Activated CD4-positive, alpha-beta T cell treated with anti-CD3 and anti-CD28 coated beads, Interleukin-10, Interleukin-2, amounts not matched to agents 100 ng/mL and 50 ng/mL, durations not matched to agents 16 hours and 8 hours (primary cell): Measurements from ENCODE around the gene JAZF1.
"Not testable (repeated sequence)": the region's sequence is repeated elsewhere in the genome, so short reads cannot be mapped to it uniquely, and the experiment has no call there.

Experiments
- DNase-seq: peaks from one replicate; pipeline ENCODE4 v3.0.0-alpha.2; 2020

JAZF1 gene

GRCh38 chr7:27897001-27897400, 283.6 kb downstream of the JAZF1 start:
- DNase-seq = no peak

GRCh38 chr7:27895551-27895950, 285.0 kb downstream of the JAZF1 start:
- DNase-seq = no peak

- DNase-seq = peak; percentile 68
These were observed 290.3 kb downstream of the JAZF1 start for GRCh38 chr7:27890205-27890849.

- DNase-seq = no peak
These were observed 290.8 kb downstream of the JAZF1 start for GRCh38 chr7:27889800-27890199.

GRCh38 chr7:27888736-27889135, 291.9 kb downstream of the JAZF1 start:
- no peak for DNase-seq

GRCh38 chr7:27886710-27887109, 293.9 kb downstream of the JAZF1 start:
- not testable (repeated sequence) for DNase-seq

GRCh38 chr7:27885652-27886051, 294.9 kb downstream of the JAZF1 start:
- no peak for DNase-seq

- DNase-seq = no peak
These were observed 296.9 kb downstream of the JAZF1 start for GRCh38 chr7:27883696-27884095.

GRCh38 chr7:27876756-27877155, 303.8 kb downstream of the JAZF1 start:
- DNase-seq = no peak

GRCh38 chr7:27875832-27876231, 304.8 kb downstream of the JAZF1 start:
- DNase-seq = no peak

GRCh38 chr7:27875061-27875460, 305.5 kb downstream of the JAZF1 start:
- DNase-seq = no peak

- no peak for DNase-seq
These were observed 306.3 kb downstream of the JAZF1 start for GRCh38 chr7:27873981-27874957.

- no peak for DNase-seq
These were observed 308.0 kb downstream of the JAZF1 start for GRCh38 chr7:27872356-27873275.

GRCh38 chr7:27871866-27872265, 308.7 kb downstream of the JAZF1 start:
- DNase-seq = no peak

- DNase-seq = no peak
These were observed 309.5 kb downstream of the JAZF1 start for GRCh38 chr7:27871086-27871485.

- DNase-seq = no peak
These were observed 310.0 kb downstream of the JAZF1 start for GRCh38 chr7:27870595-27870994.

GRCh38 chr7:27869056-27869455, 311.5 kb downstream of the JAZF1 start:
- DNase-seq = no peak

GRCh38 chr7:27868131-27868550, 312.5 kb downstream of the JAZF1 start:
- DNase-seq = no peak

GRCh38 chr7:27866828-27867672, 313.5 kb downstream of the JAZF1 start:
- DNase-seq = no peak

- peak; percentile 3 for DNase-seq
These were observed 314.3 kb downstream of the JAZF1 start for GRCh38 chr7:27866256-27866655.

- DNase-seq = no peak
These were observed 316.7 kb downstream of the JAZF1 start for GRCh38 chr7:27863880-27864279.

- DNase-seq = no peak
These were observed 318.8 kb downstream of the JAZF1 start for GRCh38 chr7:27861747-27862146.
